HG03354 (cell line): ENCODE measurements around the gene RS1.

Experiments used
- ATAC-seq: cut with Tn5 transposase; IDR thresholded peaks from one replicate; pipeline ENCODE4 v1.9.1; 2021; ENCODE audit warnings: mild to moderate bottlenecking; ENCODE audit not compliant: unreplicated experiment, poor library complexity, severe bottlenecking

RS1 gene

GRCh38 chrX:18617407-18617750 is 54.5 kb downstream of the RS1 start:
- no peak for ATAC-seq

- ATAC-seq, result no peak
These were observed 55.1 kb downstream of the RS1 start for GRCh38 chrX:18616688-18617406.

GRCh38 chrX:18613930-18614639 is 57.8 kb downstream of the RS1 start:
- no peak for ATAC-seq

GRCh38 chrX:18607966-18608365 is 63.9 kb downstream of the RS1 start:
- ATAC-seq, result no peak

- no peak for ATAC-seq
These were observed 73.5 kb downstream of the RS1 start for GRCh38 chrX:18598413-18598812.

GRCh38 chrX:18596096-18596495 is 75.8 kb downstream of the RS1 start:
- ATAC-seq, result no peak

- no peak for ATAC-seq
These were observed 77.8 kb downstream of the RS1 start for GRCh38 chrX:18594079-18594478.

GRCh38 chrX:18591834-18592233 is 80.1 kb downstream of the RS1 start:
- no peak for ATAC-seq
